Measurements from ENCODE around the gene IFIT1.

Gene IFIT1

GRCh38 chr10:89374713-89375141 is 17.7 kb upstream of the IFIT1 start:
- ATAC-seq: no peak; the same call in 1 of the 3 replicates
- TF ChIP-seq ZNF8 (CRISPR knock-in tag; IDR thresholded peaks at IDR 0.05) (no peak), BACH2 (CRISPR knock-in tag; IDR thresholded peaks at IDR 0.05; ENCODE audit: borderline replicate concordance) (no peak), OSR1 (CRISPR knock-in tag; IDR thresholded peaks at IDR 0.05) (no peak), POU6F1 (CRISPR knock-in tag; IDR thresholded peaks at IDR 0.05; ENCODE audit: borderline replicate concordance, low read depth) (no peak), ESRRG (CRISPR knock-in tag; IDR thresholded peaks at IDR 0.05) (no peak), TSHZ2 (CRISPR knock-in tag; IDR thresholded peaks at IDR 0.05) (no peak)

GRCh38 chr10:89377705-89378637 is 14.5 kb upstream of the IFIT1 start, which contains the start of gene IFIT1B:
TSS of gene IFIT1B (plus strand) at chr10:89378056. CDS start at chr10:89378136, 80 bp downstream.
- no peak for TF ChIP-seq ISL1 (CRISPR knock-in tag; IDR thresholded peaks at IDR 0.05)
- no peak for TF ChIP-seq CSRNP3 (CRISPR knock-in tag; IDR thresholded peaks at IDR 0.05)
- TF ChIP-seq ESRRG (CRISPR knock-in tag; IDR thresholded peaks at IDR 0.05): no peak
- TF ChIP-seq ZNF8 (CRISPR knock-in tag; IDR thresholded peaks at IDR 0.05): no peak
- TF ChIP-seq BACH2 (CRISPR knock-in tag; IDR thresholded peaks at IDR 0.05; ENCODE audit: borderline replicate concordance): no peak
- TF ChIP-seq PATZ1 (CRISPR knock-in tag; IDR thresholded peaks at IDR 0.05; ENCODE audit: borderline replicate concordance): no peak
- TF ChIP-seq OSR1 (CRISPR knock-in tag; IDR thresholded peaks at IDR 0.05): no peak
- TF ChIP-seq CREB5 (CRISPR knock-in tag; IDR thresholded peaks at IDR 0.05; ENCODE audit: low read depth): no peak
- TF ChIP-seq TCF4 (CRISPR knock-in tag; IDR thresholded peaks at IDR 0.05; ENCODE audit: borderline replicate concordance): no peak
- no peak for TF ChIP-seq GLIS3 (CRISPR knock-in tag; IDR thresholded peaks at IDR 0.05)
- no peak for TF ChIP-seq RARB (CRISPR knock-in tag; IDR thresholded peaks at IDR 0.05)
- no peak for TF ChIP-seq POU6F1 (CRISPR knock-in tag; IDR thresholded peaks at IDR 0.05; ENCODE audit: borderline replicate concordance, low read depth)
- no peak for TF ChIP-seq TSHZ2 (CRISPR knock-in tag; IDR thresholded peaks at IDR 0.05)
- no peak for TF ChIP-seq SNAI2 (CRISPR knock-in tag; IDR thresholded peaks at IDR 0.05)
- no peak for TF ChIP-seq ZFP30 (CRISPR knock-in tag; IDR thresholded peaks at IDR 0.05)
- TF ChIP-seq TOX (CRISPR knock-in tag; IDR thresholded peaks at IDR 0.05; ENCODE audit: borderline replicate concordance): no peak
- TF ChIP-seq PPARA (CRISPR knock-in tag; IDR thresholded peaks at IDR 0.05; ENCODE audit: borderline replicate concordance): no peak
- no peak for TF ChIP-seq ZNF70 (CRISPR knock-in tag; IDR thresholded peaks at IDR 0.05)
- TF ChIP-seq ZNF565 (CRISPR knock-in tag; conservative IDR thresholded peaks at IDR 0.05; ENCODE audit: low read depth): no peak
- no peak for TF ChIP-seq CSDC2 (CRISPR knock-in tag; IDR thresholded peaks at IDR 0.05)

More at GRCh38 chr10:89377705-89378637, 14.5 kb upstream of the IFIT1 start, which contains the start of gene IFIT1B:
- ATAC-seq: no peak

All from SK-N-SH treated with all-trans-retinoic acid at 6 μM for 48 hours (cell line).